Cardiac fibroblast (primary cell): ENCODE results near the gene BDKRB2.
A peak's percentile ranks its signal among the peaks of the same experiment; 100 is the strongest.

Source experiments
- DNase-seq, 2 donors: peaks; one replicate each; pipeline versions ENCODE4 v3.0.0 to v3.0.0-alpha.2; 2010; ENCODE audit warnings: low read depth in 2 of 2
- H3K4me3 ChIP-seq, 2 donors: replicated peaks in 1 of 2; 1 replicate in 1 of 2; 2 replicates in 1 of 2; pipeline ENCODE4 v1.5.1; 2011; ENCODE audit warnings: low read depth in 2 of 2, low read length in 2 of 2, mild to moderate bottlenecking in 2 of 2, moderate library complexity in 1 of 2
- CTCF ChIP-seq: IDR thresholded peaks from one replicate; pipeline ENCODE4 v1.5.1; 2011; ENCODE audit warnings: low read depth, mild to moderate bottlenecking, low read length, inconsistent platforms

The BDKRB2 gene

GRCh38 chr14:96201965-96202364 lies 2.7 kb upstream of the BDKRB2 start:
- no peak for DNase-seq
- TF ChIP-seq CTCF = no peak
- no peak overlapping the region for H3K4me3 ChIP-seq

- no peak for DNase-seq
- TF ChIP-seq CTCF = no peak
- no peak overlapping the region for H3K4me3 ChIP-seq
Observed at GRCh38 chr14:96202441-96203094, 2.1 kb upstream of the BDKRB2 start.

- TF ChIP-seq CTCF = no peak
- DNase-seq = no peak
- no peak overlapping the region for H3K4me3 ChIP-seq
Observed at GRCh38 chr14:96203116-96203515, 1.5 kb upstream of the BDKRB2 start.

GRCh38 chr14:96203635-96204034 lies 1.0 kb upstream of the BDKRB2 start:
- no peak for DNase-seq
- TF ChIP-seq CTCF = no peak

GRCh38 chr14:96205059-96205977 lies 679 bp downstream of the BDKRB2 start:
- H3K4me3 ChIP-seq = peak overlapping the region; percentile 41 to 58
- no peak for DNase-seq
- no peak for TF ChIP-seq CTCF

More at GRCh38 chr14:96203635-96204034, 1.0 kb upstream of the BDKRB2 start:
- no peak overlapping the region for H3K4me3 ChIP-seq

GRCh38 chr14:96205978-96206360 lies 1.3 kb downstream of the BDKRB2 start:
- peak overlapping the region in 1 of 2 donors; percentile 58 for H3K4me3 ChIP-seq

More at GRCh38 chr14:96205978-96206360, 1.3 kb downstream of the BDKRB2 start:
- DNase-seq = no peak
- TF ChIP-seq CTCF = no peak
